HCT116 (cell line): ENCODE data around the gene RAP1GAP2. TPM values are rescaled to one million over a fixed set of nuclear protein-coding genes. Genes with fewer than 3 reads are reported as not detected.

Source experiments
- ATAC-seq: fragments of 200-7000 bp; cut with Tn5 transposase; 2 replicates; pipeline ENCODE4 v1.9.1; 2020; ENCODE audit warnings: mild to moderate bottlenecking, moderate library complexity
- BruUV-seq: library from RNA; stranded (reverse); fragments of 400-500 nt; replicated peaks from 2 replicates; lab custom pipeline; 2021; lab: Mats Ljungman, UMichigan
- CTCF ChIA-PET: fragments of 300-600 bp; sonication (Branson Sonifier 250); formaldehyde crosslinking; loops from one replicate; lab custom pipeline; 2021; ENCODE audit warnings: antibody characterized with exemption; lab: Charles Lee
- POLR2A ChIA-PET: fragments of 300-600, 350-600 bp; sonication (Branson Sonifier 250); formaldehyde crosslinking; loops from one replicate; lab custom pipeline; 2021; ENCODE audit warnings: antibody characterized with exemption; lab: Charles Lee
- RAD21 ChIA-PET, 2 experiments: fragments of 300-600 bp; sonication (Branson Sonifier 250); formaldehyde crosslinking; loops; one replicate each; lab custom pipeline; 2023; ENCODE audit warnings: low total read pairs in 2 of 2; ENCODE audit not compliant: uncharacterized antibody in 2 of 2, unreplicated experiment in 2 of 2, low non-redundant PET in 1 of 2; lab: Charles Lee
- DNase-seq: peaks from one replicate; pipeline ENCODE4 v3.0.0-alpha.2; 2010; ENCODE audit warnings: low read depth, low spot score
- H2AFZ ChIP-seq: fragments of 200-600 bp; shearing (Covaris generic), sonication (generic); 2 replicates; pipeline ENCODE4 v1.6.1; 2017; ENCODE audit warnings: low read depth, mixed run types, mixed read lengths, antibody characterized with exemption, low read length; ENCODE audit not compliant: poor library complexity, severe bottlenecking
- H3K27ac ChIP-seq: 2 replicates; pipeline ENCODE4 v1.5.1; 2012; ENCODE audit warnings: low read depth, low read length
- H3K27me3 ChIP-seq: fragments of 200-600 bp; sonication (generic); 2 replicates; pipeline ENCODE4 v1.6.1; 2016; ENCODE audit warnings: mixed run types, low read length, mixed read lengths; ENCODE audit not compliant: insufficient read depth
- H3K36me3 ChIP-seq, 2 experiments: fragments of 200-500 bp in 1 of 2; fragments of 200-600 bp in 1 of 2; sonication (Bioruptor generic) in 1 of 2; sonication (generic) in 1 of 2; 2 replicates each; pipeline versions ENCODE4 v1.5.1 to v1.6.1; 2014 to 2016; ENCODE audit warnings: low read length in 2 of 2, inconsistent platforms in 1 of 2, mixed read lengths in 1 of 2, mixed run types in 1 of 2; ENCODE audit not compliant: insufficient read depth in 2 of 2, control insufficient read depth in 1 of 2
- H3K4me1 ChIP-seq, 2 experiments: fragments of 200-600 bp in 1 of 2; sonication (generic) in 1 of 2; 2 replicates each; pipeline versions ENCODE4 v1.5.1 to v1.6.1; 2012 to 2017; ENCODE audit warnings: low read length in 2 of 2, inconsistent platforms in 1 of 2, mild to moderate bottlenecking in 1 of 2, mixed read lengths in 1 of 2, mixed run types in 1 of 2, moderate library complexity in 1 of 2; ENCODE audit not compliant: insufficient read depth in 2 of 2, control insufficient read depth in 1 of 2
- H3K4me2 ChIP-seq: fragments of 200-600 bp; sonication (generic); 2 replicates; pipeline ENCODE4 v1.6.1; 2017; ENCODE audit warnings: mixed run types, low read length, mixed read lengths
- H3K4me3 ChIP-seq, 2 experiments: fragments of 200-600 bp in 1 of 2; sonication (generic) in 1 of 2; replicated peaks in 1 of 2; 2 replicates each; pipeline ENCODE4 v1.5.1; 2011 to 2016; ENCODE audit warnings: low read length in 2 of 2, control low read depth in 1 of 2, low read depth in 1 of 2, mild to moderate bottlenecking in 1 of 2, mixed read lengths in 1 of 2, mixed run types in 1 of 2
- H3K79me2 ChIP-seq: fragments of 200-600 bp; sonication (generic); 2 replicates; pipeline ENCODE4 v1.6.1; 2017; ENCODE audit warnings: mild to moderate bottlenecking, mixed run types, low read length, moderate library complexity, mixed read lengths; ENCODE audit not compliant: insufficient read depth
- H3K9ac ChIP-seq: fragments of 200-600 bp; sonication (generic); 2 replicates; pipeline ENCODE4 v1.6.1; 2016; ENCODE audit warnings: low read length, mixed read lengths
- H3K9me2 ChIP-seq: fragments of 200-600 bp; sonication (generic), shearing (Covaris generic); 2 replicates; pipeline ENCODE4 v1.6.1; 2017; ENCODE audit warnings: mixed run types, mild to moderate bottlenecking, moderate library complexity; ENCODE audit not compliant: insufficient read depth
- H3K9me3 ChIP-seq, 2 experiments: fragments of 200-500 bp in 1 of 2; fragments of 200-600 bp in 1 of 2; sonication (Bioruptor generic) in 1 of 2; sonication (generic) in 1 of 2; 2 replicates each; pipeline ENCODE4 v1.6.1; 2014 to 2017; ENCODE audit warnings: low read length in 2 of 2, mixed read lengths in 2 of 2, inconsistent platforms in 1 of 2, low read depth in 1 of 2, mild to moderate bottlenecking in 1 of 2, mixed run types in 1 of 2, moderate library complexity in 1 of 2; ENCODE audit not compliant: control insufficient read depth in 1 of 2, insufficient read depth in 1 of 2
- H4K20me1 ChIP-seq: fragments of 200-600 bp; sonication (generic), shearing (Covaris generic); 2 replicates; pipeline ENCODE4 v1.6.1; 2017; ENCODE audit warnings: mixed run types, mild to moderate bottlenecking, moderate library complexity; ENCODE audit not compliant: insufficient read depth
- EZH2 ChIP-seq: fragments of 200-600 bp; sonication (generic); IDR thresholded peaks from 2 replicates; pipeline ENCODE4 v1.6.1; 2017; ENCODE audit warnings: antibody characterized with exemption, mixed run types
- EZH2phosphoT487 ChIP-seq: fragments of 200-600 bp; IDR thresholded peaks from 2 replicates; pipeline ENCODE4 v1.6.1; 2018; ENCODE audit warnings: antibody characterized with exemption, borderline replicate concordance
- FOSL1 ChIP-seq: IDR thresholded peaks from 2 replicates; pipeline ENCODE4 v1.6.1; 2012; ENCODE audit warnings: low read depth
- JUND ChIP-seq: IDR thresholded peaks from 2 replicates; pipeline ENCODE4 v1.6.1; 2012
- SRF ChIP-seq: IDR thresholded peaks from 2 replicates; pipeline ENCODE4 v1.6.1; 2012; ENCODE audit warnings: low read depth
- ZFX ChIP-seq: fragments of 450-650 bp; IDR thresholded peaks from 2 replicates; pipeline ENCODE4 v1.6.1; 2017
- intact Hi-C: fragments of 100-400 bp; cut with micrococcal nuclease; formaldehyde crosslinking; loops from 2 replicates; pipeline ENCODE4 v1.10.0; 2022
- total RNA-seq: library from RNA; stranded (reverse); gene quantifications from one replicate; pipeline ENCODE4 v1.2.1, GENCODE V29; 2021; ENCODE audit not compliant: unreplicated experiment
- TF ChIP-seq, protein P1 (sequence below): IDR thresholded peaks from 2 replicates; pipeline ENCODE4 v1.6.1; 2012
- TF ChIP-seq, protein P2 (sequence below): IDR thresholded peaks from 2 replicates; pipeline ENCODE4 v1.6.1; 2012
- TF ChIP-seq, protein P3 (sequence below): IDR thresholded peaks from 2 replicates; pipeline ENCODE4 v1.6.1; 2012; ENCODE audit warnings: low read depth
- TF ChIP-seq, protein P4 (sequence below): IDR thresholded peaks from 2 replicates; pipeline ENCODE4 v1.6.1; 2011; ENCODE audit warnings: mild to moderate bottlenecking, low read length, moderate library complexity; ENCODE audit not compliant: insufficient replicate concordance; ENCODE audit errors: extremely low read depth

Gene RAP1GAP2
- total RNA-seq, 1 experiment from 2014 or later, result 54.6 TPM

DNA sequence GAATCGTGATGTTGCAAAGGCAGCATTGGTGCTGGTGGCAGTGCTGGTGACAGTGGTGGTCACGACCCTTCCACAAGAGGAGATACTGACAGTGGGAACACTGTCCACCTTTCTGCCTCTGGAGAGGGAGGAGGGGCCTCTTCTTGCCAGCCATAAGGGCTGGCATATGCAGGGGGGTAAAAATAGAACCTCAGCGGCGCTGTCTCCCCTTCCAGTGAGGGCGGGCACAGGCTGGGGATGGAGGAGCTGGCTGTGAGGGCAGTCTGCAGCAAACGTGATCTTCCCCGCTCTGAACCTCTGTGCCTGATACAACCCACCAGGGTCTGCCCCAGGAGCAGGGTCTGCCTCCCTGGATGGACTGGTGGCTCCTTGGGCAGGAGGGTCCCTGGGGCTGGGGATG is 3.4 kb downstream of the RAP1GAP2 start:
- intact Hi-C loops, result no loop called here
- no peak for TF ChIP-seq EZH2phosphoT487
- no peak for TF ChIP-seq SRF
- TF ChIP-seq, protein P1, sequence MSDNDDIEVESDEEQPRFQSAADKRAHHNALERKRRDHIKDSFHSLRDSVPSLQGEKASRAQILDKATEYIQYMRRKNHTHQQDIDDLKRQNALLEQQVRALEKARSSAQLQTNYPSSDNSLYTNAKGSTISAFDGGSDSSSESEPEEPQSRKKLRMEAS, result no peak
- TF ChIP-seq, protein P2, sequence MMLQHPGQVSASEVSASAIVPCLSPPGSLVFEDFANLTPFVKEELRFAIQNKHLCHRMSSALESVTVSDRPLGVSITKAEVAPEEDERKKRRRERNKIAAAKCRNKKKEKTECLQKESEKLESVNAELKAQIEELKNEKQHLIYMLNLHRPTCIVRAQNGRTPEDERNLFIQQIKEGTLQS, result no peak
- TF ChIP-seq ZFX, result no peak
- TF ChIP-seq, protein P3, sequence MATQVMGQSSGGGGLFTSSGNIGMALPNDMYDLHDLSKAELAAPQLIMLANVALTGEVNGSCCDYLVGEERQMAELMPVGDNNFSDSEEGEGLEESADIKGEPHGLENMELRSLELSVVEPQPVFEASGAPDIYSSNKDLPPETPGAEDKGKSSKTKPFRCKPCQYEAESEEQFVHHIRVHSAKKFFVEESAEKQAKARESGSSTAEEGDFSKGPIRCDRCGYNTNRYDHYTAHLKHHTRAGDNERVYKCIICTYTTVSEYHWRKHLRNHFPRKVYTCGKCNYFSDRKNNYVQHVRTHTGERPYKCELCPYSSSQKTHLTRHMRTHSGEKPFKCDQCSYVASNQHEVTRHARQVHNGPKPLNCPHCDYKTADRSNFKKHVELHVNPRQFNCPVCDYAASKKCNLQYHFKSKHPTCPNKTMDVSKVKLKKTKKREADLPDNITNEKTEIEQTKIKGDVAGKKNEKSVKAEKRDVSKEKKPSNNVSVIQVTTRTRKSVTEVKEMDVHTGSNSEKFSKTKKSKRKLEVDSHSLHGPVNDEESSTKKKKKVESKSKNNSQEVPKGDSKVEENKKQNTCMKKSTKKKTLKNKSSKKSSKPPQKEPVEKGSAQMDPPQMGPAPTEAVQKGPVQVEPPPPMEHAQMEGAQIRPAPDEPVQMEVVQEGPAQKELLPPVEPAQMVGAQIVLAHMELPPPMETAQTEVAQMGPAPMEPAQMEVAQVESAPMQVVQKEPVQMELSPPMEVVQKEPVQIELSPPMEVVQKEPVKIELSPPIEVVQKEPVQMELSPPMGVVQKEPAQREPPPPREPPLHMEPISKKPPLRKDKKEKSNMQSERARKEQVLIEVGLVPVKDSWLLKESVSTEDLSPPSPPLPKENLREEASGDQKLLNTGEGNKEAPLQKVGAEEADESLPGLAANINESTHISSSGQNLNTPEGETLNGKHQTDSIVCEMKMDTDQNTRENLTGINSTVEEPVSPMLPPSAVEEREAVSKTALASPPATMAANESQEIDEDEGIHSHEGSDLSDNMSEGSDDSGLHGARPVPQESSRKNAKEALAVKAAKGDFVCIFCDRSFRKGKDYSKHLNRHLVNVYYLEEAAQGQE, result no peak
- TF ChIP-seq, protein P4, sequence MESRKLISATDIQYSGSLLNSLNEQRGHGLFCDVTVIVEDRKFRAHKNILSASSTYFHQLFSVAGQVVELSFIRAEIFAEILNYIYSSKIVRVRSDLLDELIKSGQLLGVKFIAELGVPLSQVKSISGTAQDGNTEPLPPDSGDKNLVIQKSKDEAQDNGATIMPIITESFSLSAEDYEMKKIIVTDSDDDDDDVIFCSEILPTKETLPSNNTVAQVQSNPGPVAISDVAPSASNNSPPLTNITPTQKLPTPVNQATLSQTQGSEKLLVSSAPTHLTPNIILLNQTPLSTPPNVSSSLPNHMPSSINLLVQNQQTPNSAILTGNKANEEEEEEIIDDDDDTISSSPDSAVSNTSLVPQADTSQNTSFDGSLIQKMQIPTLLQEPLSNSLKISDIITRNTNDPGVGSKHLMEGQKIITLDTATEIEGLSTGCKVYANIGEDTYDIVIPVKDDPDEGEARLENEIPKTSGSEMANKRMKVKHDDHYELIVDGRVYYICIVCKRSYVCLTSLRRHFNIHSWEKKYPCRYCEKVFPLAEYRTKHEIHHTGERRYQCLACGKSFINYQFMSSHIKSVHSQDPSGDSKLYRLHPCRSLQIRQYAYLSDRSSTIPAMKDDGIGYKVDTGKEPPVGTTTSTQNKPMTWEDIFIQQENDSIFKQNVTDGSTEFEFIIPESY, result no peak
- TF ChIP-seq EZH2, result no peak
- no peak for TF ChIP-seq FOSL1
- no peak for TF ChIP-seq JUND
- no TSS peak for BruUV-seq
- H3K79me2 ChIP-seq, result no peaks in the 10 kb centered on the region
- H2AFZ ChIP-seq, result no peak overlapping the region
- ChIA-PET CTCF (no interaction called here), POLR2A (no interaction called here), RAD21 (no interaction called here)
- no peaks in the 10 kb centered on the region for H3K4me1 ChIP-seq
- no peak overlapping the region for H3K4me2 ChIP-seq
- no peaks in the 10 kb centered on the region for H4K20me1 ChIP-seq
- no peaks in the 10 kb centered on the region for H3K36me3 ChIP-seq
- H3K9me2 ChIP-seq, result no peaks in the 10 kb centered on the region
- H3K27ac ChIP-seq, result no peak overlapping the region
- H3K27me3 ChIP-seq, result no peaks in the 10 kb centered on the region
- H3K4me3 ChIP-seq, result no peak overlapping the region
- no peak for DNase-seq
- no peaks in the 10 kb centered on the region for H3K9me3 ChIP-seq
- H3K9ac ChIP-seq, result no peak overlapping the region
- ATAC-seq, result no peak
